Measurements from ENCODE around the gene SLC2A11. TPM values are rescaled to one million over a fixed set of nuclear protein-coding genes. Genes with fewer than 3 reads are reported as not detected.
A peak's percentile ranks its signal among the peaks of the same experiment; 100 is the strongest.

SLC2A11 gene
- total and polyA plus RNA-seq, 2 donors from 2014 or later, result 23.7 to 28.9 TPM

DNA sequence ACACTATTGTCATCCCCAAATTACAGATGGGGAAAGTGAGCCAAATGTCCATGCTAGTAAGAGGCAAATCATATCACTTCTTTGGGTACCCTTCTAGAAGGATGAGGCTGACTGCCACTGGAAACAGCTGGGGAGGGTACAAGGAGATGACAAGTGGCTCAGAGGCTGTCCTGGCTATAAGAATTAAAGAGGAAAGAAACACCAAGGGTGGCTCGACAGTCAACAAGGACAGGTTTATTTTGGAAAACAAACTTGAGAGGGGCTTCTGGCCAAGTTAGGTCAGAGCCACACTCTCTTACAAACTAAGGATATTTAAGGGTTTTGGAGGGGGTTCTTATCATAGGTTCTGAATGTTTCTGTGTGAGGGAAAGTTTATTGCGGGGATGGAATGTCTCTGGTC lies 34.5 kb downstream of the SLC2A11 start:
- intact Hi-C loops (cut with DNase I), result no loop called here
- TF ChIP-seq, protein P1, sequence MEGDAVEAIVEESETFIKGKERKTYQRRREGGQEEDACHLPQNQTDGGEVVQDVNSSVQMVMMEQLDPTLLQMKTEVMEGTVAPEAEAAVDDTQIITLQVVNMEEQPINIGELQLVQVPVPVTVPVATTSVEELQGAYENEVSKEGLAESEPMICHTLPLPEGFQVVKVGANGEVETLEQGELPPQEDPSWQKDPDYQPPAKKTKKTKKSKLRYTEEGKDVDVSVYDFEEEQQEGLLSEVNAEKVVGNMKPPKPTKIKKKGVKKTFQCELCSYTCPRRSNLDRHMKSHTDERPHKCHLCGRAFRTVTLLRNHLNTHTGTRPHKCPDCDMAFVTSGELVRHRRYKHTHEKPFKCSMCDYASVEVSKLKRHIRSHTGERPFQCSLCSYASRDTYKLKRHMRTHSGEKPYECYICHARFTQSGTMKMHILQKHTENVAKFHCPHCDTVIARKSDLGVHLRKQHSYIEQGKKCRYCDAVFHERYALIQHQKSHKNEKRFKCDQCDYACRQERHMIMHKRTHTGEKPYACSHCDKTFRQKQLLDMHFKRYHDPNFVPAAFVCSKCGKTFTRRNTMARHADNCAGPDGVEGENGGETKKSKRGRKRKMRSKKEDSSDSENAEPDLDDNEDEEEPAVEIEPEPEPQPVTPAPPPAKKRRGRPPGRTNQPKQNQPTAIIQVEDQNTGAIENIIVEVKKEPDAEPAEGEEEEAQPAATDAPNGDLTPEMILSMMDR (IDR thresholded peaks at IDR 0.05; ENCODE audit: borderline replicate concordance, extremely low read depth, insufficient read depth), result no peak
- H3K4me1 ChIP-seq (ENCODE audit: control insufficient read depth in 2 of 3, insufficient read depth in 2 of 3, low read depth in 1 of 3, low read length in 3 of 3), result peaks cover 0 to 29% (median 17%) of the 10 kb centered on the region in 3 donors
- H3K9me3 ChIP-seq (ENCODE audit: control insufficient read depth in 2 of 3, insufficient read depth in 1 of 3, low read length in 3 of 3), result no peaks in the 10 kb centered on the region
- no peak overlapping the region for H3K4me3 ChIP-seq (ENCODE audit: low read length in 3 of 3)
- H3K27ac ChIP-seq (ENCODE audit: low read depth in 2 of 2, low read length in 2 of 2), result peak overlapping the region in 1 of 2 donors; percentile 16
- no peaks in the 10 kb centered on the region for H3K27me3 ChIP-seq (ENCODE audit: control insufficient read depth, insufficient read depth, low read length)
- H3K9ac ChIP-seq (ENCODE audit: low read length in 3 of 3), result no peak overlapping the region
- DNase-seq (no peak), FAIRE-seq (no peak)
- peaks cover 0 to 11% (median 3%) of the 10 kb centered on the region in 3 donors for H3K36me3 ChIP-seq (ENCODE audit: control insufficient read depth in 2 of 3, insufficient read depth in 3 of 3, low read length in 3 of 3)

GRCh38 chr22:23892706-23893105 lies 35.0 kb downstream of the SLC2A11 start:
- Histone ChIP-seq H3K27ac (ENCODE audit: low read depth in 2 of 2, low read length in 2 of 2) (peak overlapping the region in 1 of 2 donors; percentile 99), H3K9ac (ENCODE audit: low read length in 3 of 3) (no peak overlapping the region), H3K4me3 (ENCODE audit: low read length in 3 of 3) (no peak overlapping the region), H3K9me3 (ENCODE audit: control insufficient read depth in 2 of 3, insufficient read depth in 1 of 3, low read length in 3 of 3) (no peaks in the 10 kb centered on the region), H3K36me3 (ENCODE audit: control insufficient read depth in 2 of 3, insufficient read depth in 3 of 3, low read length in 3 of 3) (peaks cover 0 to 14% (median 3%) of the 10 kb centered on the region in 3 donors), H3K4me1 (ENCODE audit: control insufficient read depth in 2 of 3, insufficient read depth in 2 of 3, low read depth in 1 of 3, low read length in 3 of 3) (peaks cover 0 to 30% (median 18%) of the 10 kb centered on the region in 3 donors), H3K27me3 (ENCODE audit: control insufficient read depth, insufficient read depth, low read length) (no peaks in the 10 kb centered on the region)
- no peak for FAIRE-seq
- DNase-seq, result peak in 1 of 5 donors; percentile 28
- TF ChIP-seq, protein P1 (IDR thresholded peaks at IDR 0.05; ENCODE audit: borderline replicate concordance, extremely low read depth, insufficient read depth), result no peak
- intact Hi-C loops (cut with DNase I), result no loop called here

DNA sequence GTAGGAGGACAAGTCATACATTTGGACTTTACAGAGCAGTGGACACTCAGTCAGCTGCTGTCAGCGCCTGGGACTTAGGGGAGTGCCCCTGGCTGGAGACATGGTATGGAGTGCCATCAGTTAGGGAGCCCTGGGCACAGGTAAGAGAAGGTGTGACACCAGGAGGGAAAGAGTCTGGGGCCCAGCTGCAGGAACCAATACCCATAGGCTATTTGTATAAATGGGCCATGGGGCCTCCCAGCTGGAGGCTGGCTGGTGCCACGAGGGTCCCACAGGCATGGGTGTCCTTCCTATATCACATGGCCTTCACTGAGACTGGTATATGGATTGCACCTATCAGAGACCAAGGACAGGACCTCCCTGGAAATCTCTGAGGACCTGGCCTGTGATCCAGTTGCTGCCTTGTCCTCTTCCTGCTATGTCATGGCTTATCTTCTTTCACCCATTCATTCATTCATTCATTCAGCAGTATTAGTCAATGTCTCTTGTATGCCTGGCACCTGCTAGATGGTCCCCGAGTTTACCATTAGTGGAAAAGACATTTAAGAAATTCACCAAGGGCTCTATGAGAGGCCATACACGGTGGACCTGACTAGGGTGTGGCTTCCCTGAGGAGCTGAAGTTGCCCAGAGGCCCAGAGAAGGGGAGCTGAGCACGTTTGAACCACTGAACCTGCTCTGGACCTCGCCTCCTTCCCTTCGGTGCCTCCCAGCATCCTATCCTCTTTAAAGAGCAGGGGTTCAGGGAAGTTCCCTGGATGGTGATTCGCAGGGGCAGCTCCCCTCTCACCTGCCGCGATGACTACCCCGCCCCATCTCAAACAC lies 35.7 kb downstream of the SLC2A11 start:
- intact Hi-C loops (cut with DNase I), result no loop called here
- TF ChIP-seq, protein P1 (IDR thresholded peaks at IDR 0.05; ENCODE audit: borderline replicate concordance, extremely low read depth, insufficient read depth), result no peak
- Histone ChIP-seq H3K9ac (ENCODE audit: low read length in 3 of 3) (peak overlapping the region; percentile 43 to 79 (median 52)), H3K27ac (ENCODE audit: low read depth in 2 of 2, low read length in 2 of 2) (peak overlapping the region; percentile 98 to 99), H3K9me3 (ENCODE audit: control insufficient read depth in 2 of 3, insufficient read depth in 1 of 3, low read length in 3 of 3) (no peaks in the 10 kb centered on the region), H3K27me3 (ENCODE audit: control insufficient read depth, insufficient read depth, low read length) (no peaks in the 10 kb centered on the region), H3K36me3 (ENCODE audit: control insufficient read depth in 2 of 3, insufficient read depth in 3 of 3, low read length in 3 of 3) (peaks cover 0 to 14% (median 3%) of the 10 kb centered on the region in 3 donors), H3K4me1 (ENCODE audit: control insufficient read depth in 2 of 3, insufficient read depth in 2 of 3, low read depth in 1 of 3, low read length in 3 of 3) (peaks cover 0 to 35% (median 24%) of the 10 kb centered on the region in 3 donors), H3K4me3 (ENCODE audit: low read length in 3 of 3) (peak overlapping the region; percentile 51 to 73 (median 62))
- peak in 1 of 5 donors; percentile 69 for DNase-seq
- FAIRE-seq, result no peak
